ENCODE measurements around the gene PRDM1. TPM values are rescaled to one million over a fixed set of nuclear protein-coding genes. Genes with fewer than 3 reads are reported as not detected.

Gene PRDM1
- total RNA-seq, 1 donor from 2014 or later: not detected

DNA sequence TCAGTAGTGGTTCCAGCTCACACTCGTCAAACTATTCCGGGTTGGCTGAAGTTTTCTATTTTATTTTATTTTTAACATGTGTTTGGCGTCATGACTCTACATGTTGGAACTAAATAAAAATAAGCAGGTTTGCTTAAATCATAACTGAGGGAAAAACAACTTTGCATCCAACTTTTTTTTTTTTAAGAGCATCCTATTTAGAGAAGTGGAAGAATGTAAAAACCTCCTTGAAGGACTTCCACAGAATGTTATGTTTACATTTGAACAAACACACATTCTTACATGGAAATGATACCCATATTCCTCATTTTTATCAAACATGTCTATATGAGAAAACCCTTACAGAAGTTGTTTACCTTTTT lies 659 bp downstream of the PRDM1 start:
- DNase-seq (ENCODE audit: extremely low spot score, unreplicated experiment): no peak
- Mint-ChIP-seq H3K4me3 (ENCODE audit: unreplicated experiment) (peak overlapping the region; percentile 11), H3K27ac (ENCODE audit: unreplicated experiment) (no peak overlapping the region), H3K4me1 (ENCODE audit: unreplicated experiment) (peaks cover 48% of the 10 kb centered on the region), H3K27me3 (ENCODE audit: unreplicated experiment) (peaks cover 9% of the 10 kb centered on the region), H3K9me3 (ENCODE audit: unreplicated experiment) (no peaks in the 10 kb centered on the region), H3K36me3 (ENCODE audit: unreplicated experiment) (no peaks in the 10 kb centered on the region)
- TF ChIP-seq, protein P1, sequence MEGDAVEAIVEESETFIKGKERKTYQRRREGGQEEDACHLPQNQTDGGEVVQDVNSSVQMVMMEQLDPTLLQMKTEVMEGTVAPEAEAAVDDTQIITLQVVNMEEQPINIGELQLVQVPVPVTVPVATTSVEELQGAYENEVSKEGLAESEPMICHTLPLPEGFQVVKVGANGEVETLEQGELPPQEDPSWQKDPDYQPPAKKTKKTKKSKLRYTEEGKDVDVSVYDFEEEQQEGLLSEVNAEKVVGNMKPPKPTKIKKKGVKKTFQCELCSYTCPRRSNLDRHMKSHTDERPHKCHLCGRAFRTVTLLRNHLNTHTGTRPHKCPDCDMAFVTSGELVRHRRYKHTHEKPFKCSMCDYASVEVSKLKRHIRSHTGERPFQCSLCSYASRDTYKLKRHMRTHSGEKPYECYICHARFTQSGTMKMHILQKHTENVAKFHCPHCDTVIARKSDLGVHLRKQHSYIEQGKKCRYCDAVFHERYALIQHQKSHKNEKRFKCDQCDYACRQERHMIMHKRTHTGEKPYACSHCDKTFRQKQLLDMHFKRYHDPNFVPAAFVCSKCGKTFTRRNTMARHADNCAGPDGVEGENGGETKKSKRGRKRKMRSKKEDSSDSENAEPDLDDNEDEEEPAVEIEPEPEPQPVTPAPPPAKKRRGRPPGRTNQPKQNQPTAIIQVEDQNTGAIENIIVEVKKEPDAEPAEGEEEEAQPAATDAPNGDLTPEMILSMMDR (IDR thresholded peaks at IDR 0.05): no peak

DNA sequence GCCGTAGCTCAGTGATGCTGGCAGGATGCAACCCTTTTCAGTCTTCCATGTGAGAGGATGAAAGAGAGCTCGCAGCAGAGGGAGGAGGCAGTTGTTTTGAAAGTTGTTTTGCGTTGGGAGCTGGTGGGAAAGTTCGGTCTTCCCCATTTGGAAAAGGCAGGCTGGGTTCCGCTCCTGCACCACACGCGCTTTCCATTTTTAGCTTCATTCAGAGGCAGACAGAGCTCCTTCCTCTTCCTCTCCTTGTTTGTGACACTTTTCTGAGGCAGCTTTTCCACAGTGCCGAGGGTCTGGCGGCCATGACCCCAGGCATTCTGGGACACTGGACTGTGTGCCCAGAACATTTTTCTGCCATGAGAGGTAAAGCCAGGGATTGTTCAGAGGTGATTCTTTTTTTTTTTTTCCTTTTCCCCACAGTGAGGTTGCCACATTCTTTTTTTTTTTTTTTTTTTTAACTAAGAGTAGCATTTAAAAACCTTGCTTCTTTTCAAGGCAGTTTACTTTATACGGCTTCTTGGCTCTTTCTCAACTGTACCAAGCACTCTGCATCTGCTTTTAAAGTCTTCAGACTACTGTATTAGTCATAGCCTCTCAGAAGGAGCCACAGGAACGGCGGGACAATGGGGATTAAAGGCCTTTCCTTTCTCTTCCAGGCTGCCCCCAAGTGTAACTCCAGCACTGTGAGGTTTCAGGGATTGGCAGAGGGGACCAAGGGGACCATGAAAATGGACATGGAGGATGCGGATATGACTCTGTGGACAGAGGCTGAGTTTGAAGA lies 1.6 kb downstream of the PRDM1 start:
- Mint-ChIP-seq H3K27ac (ENCODE audit: unreplicated experiment) (peak overlapping the region; percentile 38), H3K36me3 (ENCODE audit: unreplicated experiment) (no peaks in the 10 kb centered on the region), H3K4me3 (ENCODE audit: unreplicated experiment) (peak overlapping the region; percentile 38), H3K27me3 (ENCODE audit: unreplicated experiment) (peaks cover 6% of the 10 kb centered on the region), H3K4me1 (ENCODE audit: unreplicated experiment) (peaks cover 44% of the 10 kb centered on the region), H3K9me3 (ENCODE audit: unreplicated experiment) (no peaks in the 10 kb centered on the region)
- no peak for DNase-seq (ENCODE audit: extremely low spot score, unreplicated experiment)
- TF ChIP-seq, protein P1 (IDR thresholded peaks at IDR 0.05): no peak

DNA sequence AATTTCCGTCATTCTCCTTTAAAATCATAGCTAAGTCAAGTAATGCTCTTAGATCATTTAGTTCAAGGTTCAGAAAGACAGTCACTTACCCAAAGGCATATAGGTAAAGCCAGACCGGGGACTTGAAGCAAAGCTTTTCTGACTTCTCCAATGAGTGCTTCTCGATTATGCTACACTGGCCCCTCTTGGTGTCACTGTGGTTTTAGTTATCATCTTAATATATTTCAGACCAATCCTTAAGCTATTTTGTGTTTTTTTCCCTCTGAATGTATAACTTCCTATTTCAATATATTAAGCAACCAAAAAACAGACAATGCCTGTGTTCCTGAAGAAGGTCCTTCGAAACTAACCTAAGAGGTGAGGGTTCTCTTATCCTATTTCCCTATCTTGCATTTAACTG lies 3.9 kb downstream of the PRDM1 start:
- Mint-ChIP-seq H3K4me1 (ENCODE audit: unreplicated experiment) (peaks cover 30% of the 10 kb centered on the region), H3K27me3 (ENCODE audit: unreplicated experiment) (peaks cover 8% of the 10 kb centered on the region), H3K36me3 (ENCODE audit: unreplicated experiment) (no peaks in the 10 kb centered on the region), H3K27ac (ENCODE audit: unreplicated experiment) (no peak overlapping the region), H3K4me3 (ENCODE audit: unreplicated experiment) (no peak overlapping the region), H3K9me3 (ENCODE audit: unreplicated experiment) (no peaks in the 10 kb centered on the region)
- DNase-seq (ENCODE audit: extremely low spot score, unreplicated experiment): no peak
- TF ChIP-seq, protein P1 (IDR thresholded peaks at IDR 0.05): peak; percentile 22

DNA sequence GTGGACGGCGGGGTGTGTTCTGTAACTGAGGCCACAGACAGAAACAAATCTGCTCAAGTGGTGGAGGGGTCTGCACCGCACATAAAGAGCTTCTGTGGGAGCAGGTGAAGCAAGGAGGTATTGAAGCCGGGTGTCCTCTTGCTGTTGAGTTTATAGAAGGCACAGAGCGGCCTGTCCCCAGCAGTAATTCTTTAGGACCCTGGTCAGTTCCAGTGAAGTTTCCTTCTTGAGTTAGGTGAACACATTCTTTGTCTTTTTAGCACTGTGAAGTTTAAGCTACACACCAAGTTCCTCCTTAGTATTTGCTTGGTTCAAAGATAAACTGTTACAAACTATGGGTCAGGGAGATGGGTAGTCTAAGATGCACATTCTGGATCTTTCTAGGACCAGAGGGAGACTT lies 6.1 kb downstream of the PRDM1 start:
- H3K9me3 Mint-ChIP-seq (ENCODE audit: unreplicated experiment): no peaks in the 10 kb centered on the region
- no peaks in the 10 kb centered on the region for H3K36me3 Mint-ChIP-seq (ENCODE audit: unreplicated experiment)
- H3K4me1 Mint-ChIP-seq (ENCODE audit: unreplicated experiment): peaks cover 11% of the 10 kb centered on the region
- H3K27me3 Mint-ChIP-seq (ENCODE audit: unreplicated experiment): peaks cover 8% of the 10 kb centered on the region
- DNase-seq (ENCODE audit: extremely low spot score, unreplicated experiment): no peak
- H3K27ac Mint-ChIP-seq (ENCODE audit: unreplicated experiment): no peak overlapping the region
- TF ChIP-seq, protein P1 (IDR thresholded peaks at IDR 0.05): no peak
- H3K4me3 Mint-ChIP-seq (ENCODE audit: unreplicated experiment): no peak overlapping the region

DNA sequence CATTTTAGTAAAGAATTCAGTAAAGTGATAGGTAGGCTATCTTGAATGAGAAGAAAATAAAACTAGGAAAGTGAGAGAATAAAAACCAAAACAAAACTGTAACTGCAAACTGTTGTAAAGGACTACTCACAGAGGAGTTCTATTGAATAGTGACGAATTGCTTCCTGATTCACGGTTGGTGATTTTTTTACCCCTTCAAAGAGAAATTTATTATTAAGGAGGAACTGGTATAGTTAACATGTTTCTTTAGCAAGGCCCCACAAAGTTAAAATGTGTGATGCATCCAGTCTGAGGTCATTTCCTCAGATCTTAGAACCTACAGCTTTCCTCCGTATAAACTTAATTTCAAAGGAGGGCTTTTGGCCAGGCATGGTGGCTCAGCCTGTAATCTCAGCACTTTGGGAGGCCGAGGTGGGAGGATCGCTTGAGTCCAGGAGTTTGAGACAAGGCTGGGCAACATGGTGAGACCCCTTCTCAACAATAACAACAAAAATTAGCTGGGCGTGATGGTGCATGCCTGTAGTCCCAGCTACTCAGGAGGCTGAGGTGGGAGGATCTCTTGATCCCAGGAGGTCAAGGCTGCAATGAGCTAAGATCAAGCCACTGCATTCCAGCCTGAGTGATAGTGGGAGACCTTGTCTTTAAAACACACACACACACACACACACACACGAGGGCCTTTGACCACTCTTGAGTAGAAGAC lies 8.3 kb downstream of the PRDM1 start:
- H3K4me3 Mint-ChIP-seq (ENCODE audit: unreplicated experiment): no peak overlapping the region
- H3K36me3 Mint-ChIP-seq (ENCODE audit: unreplicated experiment): no peaks in the 10 kb centered on the region
- no peak overlapping the region for H3K27ac Mint-ChIP-seq (ENCODE audit: unreplicated experiment)
- TF ChIP-seq, protein P1 (IDR thresholded peaks at IDR 0.05): no peak
- H3K4me1 Mint-ChIP-seq (ENCODE audit: unreplicated experiment): peaks cover 17% of the 10 kb centered on the region
- H3K9me3 Mint-ChIP-seq (ENCODE audit: unreplicated experiment): no peaks in the 10 kb centered on the region
- DNase-seq (ENCODE audit: extremely low spot score, unreplicated experiment): no peak
- peaks cover 8% of the 10 kb centered on the region for H3K27me3 Mint-ChIP-seq (ENCODE audit: unreplicated experiment)

Data from osteocyte (in vitro differentiated cells).